HG03575 (cell line): ENCODE data around the gene BBX.

Experiments
- ATAC-seq: cut with Tn5 transposase; IDR thresholded peaks from one replicate; pipeline ENCODE4 v1.9.1; 2021; ENCODE audit not compliant: unreplicated experiment, insufficient number of reproducible peaks, low FRiP score; ENCODE audit errors: extremely low read depth

BBX gene

DNA sequence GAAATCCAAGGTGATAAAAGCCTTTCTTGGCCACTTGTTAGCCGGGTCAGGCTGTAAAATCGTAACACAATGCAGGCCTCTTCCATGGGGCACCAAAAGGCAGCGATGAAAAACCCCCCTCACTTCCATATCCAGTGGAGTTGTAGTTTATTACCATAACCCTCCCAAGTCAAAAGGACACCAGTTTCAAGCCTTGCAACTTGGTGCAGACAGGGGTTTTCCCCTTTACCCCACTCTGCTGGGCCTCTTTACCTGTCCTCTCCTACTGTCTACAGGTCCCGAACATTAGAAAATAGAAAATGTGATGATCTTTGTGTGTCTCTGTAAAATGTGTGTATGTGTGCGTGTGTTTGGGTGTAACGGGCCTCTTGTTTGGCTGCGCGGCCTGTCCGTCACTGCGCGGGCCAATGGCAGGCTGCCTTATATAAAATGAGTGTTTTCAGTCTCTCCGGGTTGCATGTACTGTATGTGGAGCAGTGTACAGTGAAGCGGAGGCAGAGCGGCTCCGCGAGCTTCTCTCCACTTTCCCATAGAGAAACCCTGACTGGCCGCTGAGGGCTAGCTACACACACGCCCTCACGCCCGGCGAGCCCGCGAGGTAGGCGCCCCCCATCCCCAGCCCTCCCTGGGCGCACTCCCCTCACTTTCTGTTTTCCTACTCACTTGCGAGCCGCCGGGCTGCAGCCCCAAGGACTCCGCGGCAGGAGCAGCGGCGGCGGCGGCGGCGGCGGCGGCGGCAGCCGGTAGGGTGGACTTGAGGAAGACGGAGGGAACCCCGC, at the start of gene BBX:
Gene BBX, plus strand, starts transcription at position 453 of the 779 bp plus-strand sequence. CDS start 187,499 bp downstream, outside the sequence.
- ATAC-seq = peak; percentile 98

DNA sequence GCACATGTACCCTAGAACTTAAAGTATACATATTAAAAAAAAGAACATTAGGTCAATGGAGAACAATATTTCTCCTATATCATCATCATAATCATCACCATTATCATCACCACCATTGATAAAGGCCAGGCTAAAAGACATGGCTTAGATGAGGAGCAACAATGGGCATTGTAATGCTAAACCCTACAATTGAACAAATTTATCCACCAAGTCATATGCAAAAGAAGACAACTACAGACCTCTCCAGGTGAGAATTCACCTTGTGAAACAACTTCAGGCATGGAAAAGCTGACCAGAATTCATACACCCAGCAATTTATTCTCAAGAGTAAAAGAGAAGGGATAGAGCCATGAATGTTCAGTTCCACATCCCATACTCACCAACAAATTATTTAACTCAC, 46.3 kb upstream of the BBX start:
- no peak for ATAC-seq

GRCh38 chr3:107487490-107487889, 35.3 kb upstream of the BBX start:
- ATAC-seq = no peak

DNA sequence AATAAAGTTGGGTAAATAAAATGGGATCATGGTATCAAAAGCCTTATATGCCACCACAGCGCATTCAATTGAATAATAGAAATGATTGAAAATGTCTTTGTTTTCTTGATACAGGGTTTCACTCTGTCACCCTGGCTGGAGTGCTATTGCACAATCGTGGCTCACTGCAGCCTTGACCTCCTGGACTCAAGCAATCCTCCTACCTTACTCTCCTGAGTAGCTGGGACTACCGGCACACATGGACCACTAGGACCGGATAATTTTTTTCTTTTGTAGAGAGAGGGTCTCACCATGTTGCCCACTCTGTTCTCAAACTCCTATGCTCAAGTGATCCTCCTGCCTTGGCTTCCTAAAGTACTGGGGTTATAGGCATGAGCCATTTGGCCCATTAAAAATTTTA, 33.8 kb upstream of the BBX start:
- ATAC-seq = no peak

GRCh38 chr3:107493134-107493533, 29.6 kb upstream of the BBX start:
- no peak for ATAC-seq

DNA sequence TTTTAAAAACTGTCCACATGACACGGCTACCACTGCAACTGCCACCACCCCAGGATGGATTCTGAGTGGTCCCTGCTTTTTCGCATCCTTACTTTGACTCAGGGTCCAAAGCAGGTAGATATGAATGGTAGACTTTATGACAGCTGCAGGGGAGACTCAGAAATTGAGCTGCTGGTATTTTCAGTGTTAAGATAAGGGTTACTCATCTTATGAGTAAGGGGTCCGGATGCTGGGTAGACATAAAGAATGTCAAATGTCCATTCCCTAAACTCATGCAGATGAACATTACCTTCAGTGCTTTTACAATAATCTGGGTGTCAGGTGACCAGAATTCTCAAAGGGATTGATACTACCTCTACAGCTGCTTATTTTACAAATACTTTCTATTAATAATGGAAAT, 25.9 kb upstream of the BBX start:
- ATAC-seq = no peak

DNA sequence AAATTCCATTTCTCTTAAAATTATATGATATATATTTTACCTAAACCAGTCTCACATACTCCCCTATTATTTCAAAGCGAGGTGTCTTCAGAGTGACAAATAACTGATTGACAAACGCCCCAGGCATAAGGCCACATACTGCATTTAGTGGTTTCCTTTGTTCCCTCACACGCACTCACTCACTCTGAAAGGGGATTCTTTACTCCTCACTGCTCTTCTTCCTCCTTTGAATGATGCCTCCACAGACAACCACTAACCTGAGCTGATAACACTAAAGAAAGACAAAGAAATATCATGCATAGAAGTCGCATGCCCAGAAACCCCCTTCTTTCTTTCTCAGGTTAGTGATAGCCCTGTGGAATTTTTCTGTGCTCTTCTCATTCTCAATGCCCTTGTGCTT, 24.1 kb upstream of the BBX start:
- ATAC-seq = no peak

GRCh38 chr3:107506458-107506857, 16.3 kb upstream of the BBX start:
- ATAC-seq = no peak

DNA sequence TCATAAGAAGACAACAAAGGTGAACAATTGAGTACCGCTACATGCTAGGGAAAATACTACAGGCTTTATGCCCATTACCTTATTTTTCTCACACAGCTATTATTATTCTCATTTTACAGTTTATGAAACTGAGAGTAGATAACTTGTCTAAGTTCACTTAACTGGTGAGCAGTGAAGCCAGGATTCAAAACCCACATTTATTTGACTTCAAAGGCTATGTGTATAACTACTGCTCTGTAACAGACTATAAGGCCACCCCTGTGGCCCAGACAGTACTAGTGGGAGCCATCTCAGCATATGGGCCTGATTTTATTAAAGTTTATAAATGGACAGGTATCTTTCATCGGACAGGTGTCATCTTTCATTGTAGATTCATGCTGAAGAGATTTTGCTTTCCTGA, 14.4 kb upstream of the BBX start:
- no peak for ATAC-seq

DNA sequence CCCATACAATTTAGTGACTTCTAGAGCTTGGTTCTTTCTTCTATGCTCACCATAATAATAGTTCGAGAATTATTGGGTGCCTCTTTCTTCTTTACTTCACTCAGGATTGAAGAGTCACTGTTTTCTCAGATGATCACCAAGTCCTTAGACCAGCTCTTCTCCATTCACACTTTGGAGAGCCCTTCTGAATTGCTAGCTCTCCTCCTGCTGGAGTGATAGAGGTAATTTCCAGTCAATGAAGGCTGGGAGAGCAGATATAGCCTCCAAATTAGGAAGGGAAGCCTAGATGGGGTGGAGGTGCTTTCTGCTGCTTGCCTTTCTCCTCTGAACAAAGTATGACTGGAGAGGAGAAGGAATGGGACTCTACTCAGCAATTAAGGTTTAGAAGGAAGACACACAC, 10.7 kb upstream of the BBX start:
- ATAC-seq = no peak

DNA sequence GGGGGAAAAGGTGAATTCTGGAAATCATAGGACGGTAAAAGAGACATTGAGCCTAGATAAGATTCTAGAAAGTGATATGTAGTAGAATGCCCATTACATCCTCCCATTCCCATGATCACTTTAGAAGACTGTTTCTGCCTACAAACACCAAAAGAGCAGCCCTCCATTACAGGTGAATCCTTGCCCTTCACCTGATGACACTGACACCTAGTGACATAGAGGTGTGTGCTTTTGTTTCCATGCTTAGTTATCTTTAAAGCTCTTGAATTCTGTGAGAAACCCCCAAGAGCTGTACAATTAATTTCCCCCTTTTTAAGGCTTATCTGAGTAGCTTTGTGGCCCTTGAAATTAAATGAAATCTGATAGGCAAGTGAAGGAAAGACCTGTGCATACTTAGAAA, 8.3 kb upstream of the BBX start:
- ATAC-seq = no peak

GRCh38 chr3:107516475-107516874, 6.3 kb upstream of the BBX start:
- ATAC-seq = no peak

DNA sequence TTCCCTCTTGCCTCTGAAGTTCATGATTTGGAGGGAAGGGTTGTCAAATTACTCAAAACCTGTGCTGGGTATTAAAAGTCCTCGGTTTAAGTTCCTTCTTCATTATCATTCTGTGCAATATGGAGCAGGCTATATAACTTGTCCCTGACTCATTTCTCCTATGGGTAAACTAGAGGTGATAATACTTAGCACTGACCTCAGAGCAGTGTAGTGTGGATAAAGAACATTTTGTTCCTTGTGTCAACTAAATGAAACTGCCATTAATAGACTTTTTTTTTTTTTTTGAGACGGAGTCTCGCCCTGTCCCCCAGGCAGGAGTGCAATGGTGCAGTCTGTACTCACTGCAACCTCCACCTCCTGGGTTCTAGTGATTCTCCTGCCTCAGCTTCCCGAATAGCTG, 2.2 kb upstream of the BBX start:
- ATAC-seq = no peak

- ATAC-seq = no peak
Measured at GRCh38 chr3:107521469-107522059, 1.2 kb upstream of the BBX start.

DNA sequence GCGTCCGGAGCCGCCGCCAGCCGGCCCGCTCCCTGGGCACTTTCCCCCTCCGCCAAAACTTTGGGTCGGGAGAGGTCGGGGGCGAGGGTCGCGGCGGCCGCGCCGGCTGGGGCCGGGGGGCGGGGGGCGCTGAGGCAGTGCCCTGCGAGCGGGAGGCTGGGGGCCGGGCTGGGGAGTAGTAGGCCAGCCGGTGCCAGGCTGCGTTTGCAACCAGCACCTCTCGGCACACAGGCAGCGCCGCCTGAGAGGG, 452 bp downstream of the BBX start:
- ATAC-seq = no peak

DNA sequence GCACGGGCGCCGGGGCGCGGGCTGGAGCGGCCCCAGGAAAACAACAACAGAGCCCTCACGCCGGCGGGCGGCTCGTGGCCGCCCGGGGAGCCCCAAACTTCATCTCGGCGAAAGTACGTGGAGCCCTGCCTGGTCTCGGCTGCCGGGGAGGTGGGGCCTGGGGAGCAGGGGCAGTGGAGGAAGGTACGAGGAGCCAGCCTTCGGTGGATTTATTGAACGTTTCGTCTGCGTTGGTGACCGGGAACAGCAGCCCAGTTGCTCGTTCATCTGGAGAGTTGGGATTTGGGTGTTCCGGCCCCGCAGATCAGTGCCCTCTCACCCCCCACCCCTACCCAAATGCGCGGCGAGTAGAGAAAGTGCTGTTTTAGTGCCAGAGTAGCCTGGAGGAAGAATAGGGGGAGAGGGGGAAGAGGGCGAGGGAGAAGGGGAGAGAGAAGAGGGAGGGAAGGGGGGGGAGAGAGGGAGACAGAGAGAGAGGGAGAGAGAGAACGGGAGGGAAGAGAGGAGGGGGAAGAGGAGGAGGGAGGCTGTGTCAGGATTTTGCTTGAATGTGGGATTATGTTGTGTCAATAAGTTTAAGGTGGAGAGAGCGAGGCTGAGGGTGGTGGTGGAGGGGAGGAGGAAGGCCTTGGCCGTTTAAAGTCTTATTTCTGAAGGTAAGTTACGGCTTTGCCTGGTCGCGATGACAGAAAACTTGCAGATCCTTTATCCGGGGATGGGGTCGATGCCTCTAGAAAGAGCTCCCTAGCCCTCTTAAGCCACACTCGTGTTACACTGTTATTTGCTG, 970 bp downstream of the BBX start:
- no peak for ATAC-seq

GRCh38 chr3:107524326-107524840, 1.6 kb downstream of the BBX start:
- no peak for ATAC-seq

- ATAC-seq = no peak
Measured at GRCh38 chr3:107524841-107525643, 2.3 kb downstream of the BBX start.

DNA sequence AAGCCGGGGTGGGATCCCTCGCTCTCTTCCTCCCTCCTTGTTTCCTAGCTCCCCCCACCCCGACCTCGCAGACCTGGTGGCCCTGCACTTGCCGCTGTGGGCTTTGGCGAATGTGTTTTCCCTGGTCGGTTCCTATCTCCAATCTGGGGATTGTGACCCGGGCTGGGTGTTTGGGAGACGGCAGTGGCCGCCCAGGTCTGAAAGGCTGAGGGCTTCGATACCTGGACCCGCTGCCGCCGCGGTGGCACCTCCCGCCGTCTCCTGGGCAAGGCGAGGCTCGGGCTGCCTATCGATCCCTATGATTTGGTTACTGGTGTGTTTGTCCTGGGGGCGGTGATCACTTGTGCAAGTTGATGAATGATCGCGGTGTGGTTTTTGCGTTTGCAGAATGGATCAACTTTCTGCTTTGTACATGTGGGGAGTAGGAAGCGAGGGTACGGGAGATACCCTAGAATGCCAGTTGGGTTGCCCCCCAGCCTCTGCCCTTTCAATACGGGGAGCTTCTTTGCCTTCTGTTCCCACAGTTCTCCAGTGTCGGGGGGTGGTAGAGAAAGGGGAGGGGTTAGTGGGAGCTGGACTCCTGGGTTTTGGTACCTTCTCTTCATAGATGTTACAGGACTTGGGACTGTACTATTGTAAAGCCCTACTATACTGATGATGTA, 3.0 kb downstream of the BBX start:
- no peak for ATAC-seq
